K562 (cell line): ENCODE measurements around the gene RREB1. TPM values are rescaled to one million over a fixed set of nuclear protein-coding genes. Genes with fewer than 3 reads are reported as not detected.
A peak's percentile ranks its signal among the peaks of the same experiment; 100 is the strongest.

Experiments
- ATAC-seq: fragments of 200-7000 bp; cut with Tn5 transposase; 3 replicates; pipeline ENCODE4 v1.9.1; 2020; ENCODE audit warnings: moderate library complexity
- BruUV-seq: library from RNA; stranded (reverse); fragments of 400-500 nt; replicated peaks from 2 replicates; lab custom pipeline; 2021; lab: Mats Ljungman, UMichigan
- CTCF ChIA-PET: fragments of 300-600 bp; formaldehyde crosslinking; extraction: SDS; loops from one replicate; lab custom pipeline; 2021; ENCODE audit warnings: low intra/inter-chr PET ratio; lab: Yijun Ruan, JAX
- POLR2A ChIA-PET: fragments of 300-600, 350-650 bp; sonication (Branson Sonifier 250); formaldehyde crosslinking; extraction: SDS; loops from one replicate; lab custom pipeline; 2021; ENCODE audit warnings: antibody characterized with exemption, inconsistent platforms; lab: Yijun Ruan, JAX
- DNase-seq, 4 experiments: peaks; one replicate each; pipeline versions ENCODE4 v3.0.0 to v3.0.0-alpha.2; 2011 to 2018; ENCODE audit warnings: low spot score in 3 of 4, mixed read lengths in 3 of 4; ENCODE audit errors: extremely low read depth in 1 of 4
- FAIRE-seq: peaks from 2 replicates; lab custom pipeline; 2011; peaks lifted over from hg19 to GRCh38; lab: Jason Lieb, UNC
- H2AFZ ChIP-seq: 2 replicates; pipeline ENCODE4 v1.6.0; 2011; ENCODE audit warnings: low read depth, low read length, control low read depth, inconsistent platforms
- H3K27ac ChIP-seq: fragments of 200-600 bp; 3 replicates; pipeline ENCODE4 v1.8.0; 2011; ENCODE audit warnings: low read depth, mild to moderate bottlenecking, control low read depth, inconsistent platforms, low read length, moderate library complexity, mixed read lengths; ENCODE audit errors: extremely low read depth
- H3K27me3 ChIP-seq, 2 experiments: fragments of 300-600 bp in 1 of 2; 2 replicates in 1 of 2; 3 replicates in 1 of 2; pipeline versions ENCODE4 v1.6.0 to v1.8.0; 2011; ENCODE audit warnings: inconsistent platforms in 2 of 2, low read length in 2 of 2, mild to moderate bottlenecking in 1 of 2, mixed read lengths in 1 of 2, moderate library complexity in 1 of 2; ENCODE audit not compliant: control insufficient read depth in 2 of 2, insufficient read depth in 2 of 2
- H3K36me3 ChIP-seq: fragments of 300-600 bp; 3 replicates; pipeline ENCODE4 v1.8.0; 2011; ENCODE audit warnings: mild to moderate bottlenecking, low read length, inconsistent platforms; ENCODE audit not compliant: control insufficient read depth, insufficient read depth
- H3K4me1 ChIP-seq, 2 experiments: fragments of 200-600 bp in 1 of 2; replicated peaks in 1 of 2; 2 replicates in 1 of 2; 3 replicates in 1 of 2; pipeline versions ENCODE4 v1.5.1 to v1.8.0; 2011; ENCODE audit warnings: inconsistent platforms in 2 of 2, low read length in 2 of 2, mild to moderate bottlenecking in 1 of 2, mixed read lengths in 1 of 2, moderate library complexity in 1 of 2; ENCODE audit not compliant: control insufficient read depth in 2 of 2, insufficient read depth in 2 of 2
- H3K4me2 ChIP-seq: 2 replicates; pipeline ENCODE4 v1.6.1; 2011; ENCODE audit warnings: low read length, control low read depth, inconsistent platforms, mixed read lengths; ENCODE audit not compliant: insufficient read depth
- H3K4me3 ChIP-seq: fragments of 200-600 bp; sonication (generic), shearing (Covaris generic); 2 replicates; pipeline ENCODE4 v1.5.1; 2016; ENCODE audit warnings: control low read depth, inconsistent platforms
- H3K79me2 ChIP-seq: fragments of 200-600 bp; 3 replicates; pipeline ENCODE4 v1.8.0; 2011; ENCODE audit warnings: low read length, inconsistent platforms; ENCODE audit not compliant: control insufficient read depth, insufficient read depth
- H3K9ac ChIP-seq, 2 experiments: 2 replicates each; pipeline versions ENCODE4 v1.6.0 to v1.6.1; 2011; ENCODE audit warnings: low read depth in 2 of 2, low read length in 2 of 2, control low read depth in 1 of 2, inconsistent platforms in 1 of 2, mild to moderate bottlenecking in 1 of 2, mixed read lengths in 1 of 2; ENCODE audit not compliant: insufficient read depth in 1 of 2
- H3K9me1 ChIP-seq: one replicate; pipeline ENCODE4 v1.6.0; 2011; ENCODE audit warnings: inconsistent platforms, mild to moderate bottlenecking, low read length, moderate library complexity; ENCODE audit not compliant: control insufficient read depth, insufficient read depth
- H3K9me3 ChIP-seq: replicated peaks from 2 replicates; pipeline ENCODE4 v1.5.1; 2011; ENCODE audit warnings: low read depth, low read length, inconsistent platforms; ENCODE audit not compliant: control insufficient read depth, insufficient read depth
- H4K20me1 ChIP-seq: replicated peaks from 2 replicates; pipeline ENCODE4 v1.6.1; 2011; ENCODE audit warnings: low read length, inconsistent platforms, mixed read lengths; ENCODE audit not compliant: control insufficient read depth, insufficient read depth
- FOXP1 ChIP-seq: sonication (generic); formaldehyde crosslinking; IDR thresholded peaks from 2 replicates; pipeline ENCODE4 v1.8.0; 2022; ENCODE audit warnings: mild to moderate bottlenecking, missing genetic modification reagents
- HES1 ChIP-seq: fragments of 450-650 bp; IDR thresholded peaks from 2 replicates; pipeline ENCODE4 v1.6.1; 2016; ENCODE audit warnings: low read depth, mild to moderate bottlenecking, moderate library complexity
- IRF1 ChIP-seq: sonication (generic); formaldehyde crosslinking; IDR thresholded peaks from 2 replicates; pipeline ENCODE4 v1.8.0; 2022; ENCODE audit warnings: missing genetic modification reagents, mild to moderate bottlenecking, borderline replicate concordance
- JUN ChIP-seq, 2 experiments: sonication (generic) in 1 of 2; formaldehyde crosslinking in 1 of 2; IDR thresholded peaks; 2 replicates each; pipeline versions ENCODE4 v1.6.1 to v1.8.0; 2012 to 2022; ENCODE audit warnings: borderline replicate concordance in 2 of 2, mild to moderate bottlenecking in 2 of 2, improper control_type of control experiment in 1 of 2, low read depth in 1 of 2, low read length in 1 of 2, missing genetic modification reagents in 1 of 2
- NBN ChIP-seq: fragments of 450-650 bp; IDR thresholded peaks from 2 replicates; pipeline ENCODE4 v1.6.1; 2016; ENCODE audit warnings: low read depth, mild to moderate bottlenecking
- NFRKB ChIP-seq: fragments of 450-650 bp; IDR thresholded peaks from 2 replicates; pipeline ENCODE4 v1.6.1; 2016; ENCODE audit warnings: low read depth
- PML ChIP-seq: IDR thresholded peaks from 2 replicates; pipeline ENCODE4 v1.6.1; 2012; ENCODE audit warnings: low read length, inconsistent platforms
- RBM17 ChIP-seq: fragments of 200-400 bp; formaldehyde crosslinking; IDR thresholded peaks from 2 replicates; pipeline ENCODE4 v1.6.1; 2017; ENCODE audit warnings: low read depth, mild to moderate bottlenecking, low read length, borderline replicate concordance
- SNIP1 ChIP-seq: fragments of 450-650 bp; IDR thresholded peaks from 2 replicates; pipeline ENCODE4 v1.7.1; 2017; ENCODE audit warnings: low read depth, mild to moderate bottlenecking
- YY1 ChIP-seq, 3 experiments: IDR thresholded peaks; 2 replicates each; pipeline ENCODE4 v1.6.1; 2011; ENCODE audit warnings: low read length in 2 of 3, mild to moderate bottlenecking in 2 of 3, moderate library complexity in 2 of 3, borderline replicate concordance in 1 of 3, control low read depth in 1 of 3, low read depth in 1 of 3; ENCODE audit not compliant: insufficient read depth in 3 of 3, insufficient replicate concordance in 2 of 3, control insufficient read depth in 1 of 3, insufficient read length in 1 of 3; ENCODE audit errors: extremely low read depth in 1 of 3
- ZNF354B ChIP-seq: fragments of 250-450 bp; sonication (Bioruptor Pico); IDR thresholded peaks from 2 replicates; pipeline ENCODE4 v1.4.0; 2020
- ZNF408 ChIP-seq: fragments of 250-450 bp; sonication (Bioruptor Pico); IDR thresholded peaks from 2 replicates; pipeline ENCODE4 v1.4.0; 2020; ENCODE audit warnings: low read depth, mild to moderate bottlenecking, moderate library complexity
- ZNF445 ChIP-seq: fragments of 250-450 bp; sonication (Bioruptor Pico); IDR thresholded peaks from 2 replicates; pipeline ENCODE4 v1.4.0; 2020; ENCODE audit warnings: low read depth, mild to moderate bottlenecking, moderate library complexity
- ZNF449 ChIP-seq: fragments of 250-450 bp; sonication (Bioruptor Pico); IDR thresholded peaks from 2 replicates; pipeline ENCODE4 v1.8.0; 2022; ENCODE audit warnings: moderate library complexity, mild to moderate bottlenecking, inconsistent platforms
- WGBS: fragments of 100-300 bp; shearing (Covaris generic); methylation state at CpG from one replicate; pipeline ENCODE4 v1.1.6; 2016; ENCODE audit warnings: low coverage, mixed read lengths; ENCODE audit not compliant: insufficient coverage; ENCODE audit errors: missing lambda C conversion rate; 5-methylcytosine and 5-hydroxymethylcytosine counted together
- in situ Hi-C: fragments of 300-500 bp; cut with MboI; formaldehyde crosslinking; loops from 4 replicates; pipeline ENCODE4 v1.15.0; 2018; ENCODE audit warnings: inconsistent platforms, mixed read lengths
- intact Hi-C: fragments of 100-400 bp; cut with micrococcal nuclease; formaldehyde crosslinking; loops from 2 replicates; pipeline ENCODE4 v1.14.2; 2022
- polyA plus RNA-seq, 8 experiments: library from polyadenylated mRNA; depleted of rRNA in 4 of 8; stranded (reverse) in 5 of 8; unstranded in 3 of 8; fragments of >200 nt; fragmentation: Nextera tagmentation in 2 of 8; fragmentation: Illumina TruSeq in 1 of 8; extraction: Ambion mirVana in 2 of 8; extraction: Trizol in 1 of 8; gene quantifications; 2 replicates each; pipeline versions ENCODE4 v1.2.1 to v1.2.3, GENCODE V29; 2011 to 2014; ENCODE audit warnings: inconsistent platforms in 1 of 8, missing spikeins in 1 of 8
- total RNA-seq, 7 experiments: library from RNA; depleted of rRNA in 6 of 7; stranded (reverse); fragments of >200 nt in 6 of 7; fragmentation: Illumina TruSeq in 2 of 7; extraction: Trizol in 2 of 7; gene quantifications; 2 replicates each; pipeline versions ENCODE4 v1.2.1 to v1.2.3, GENCODE V29; 2011 to 2021; ENCODE audit warnings: low replicate concordance in 1 of 7

The RREB1 gene
- total and polyA plus RNA-seq, 9 of the 15 experiments (the other 6 are each of a cell fraction or from before 2014, with no cell fraction given), result 3.3 to 64.2 (median 19.3) TPM

- TF ChIP-seq RBM17 (no peak), SNIP1 (no peak), HES1 (no peak), ZNF354B (CRISPR knock-in tag) (no peak)
These were observed 7.9 kb downstream of the RREB1 start (continued) for GRCh38 chr6:7115543-7116231.

GRCh38 chr6:7119272-7119801, 11.6 kb downstream of the RREB1 start:
- H3K4me3 ChIP-seq, result peak overlapping the region; percentile 2; the same call in 1 of the 2 replicates
- peaks cover 99% of the 10 kb centered on the region for H3K79me2 ChIP-seq
- TF ChIP-seq IRF1 (CRISPR knock-in tag) (no peak), JUN (IDR thresholded peaks at IDR 0.05; ENCODE audit: borderline replicate concordance, low read depth, low read length) (peak; percentile 17; the same call in 1 of the 2 replicates), JUN (CRISPR knock-in tag; IDR thresholded peaks at IDR 0.05; ENCODE audit: borderline replicate concordance) (no peak), PML (no peak; the same call in 1 of the 2 replicates), RBM17 (no peak), ZNF449 (CRISPR knock-in tag) (no peak), ZNF408 (CRISPR knock-in tag) (no peak), NFRKB (peak; percentile 66), ZNF445 (no peak), FOXP1 (CRISPR knock-in tag) (0 out of 2 replicates have a peak, but pooled peaks have one; percentile 45), YY1 (IDR thresholded peaks at IDR 0.05; ENCODE audit: borderline replicate concordance in 1 of 3, control insufficient read depth in 1 of 3, extremely low read depth in 1 of 3, insufficient read depth in 3 of 3, insufficient read length in 1 of 3, insufficient replicate concordance in 2 of 3, low read depth in 1 of 3, low read length in 2 of 3) (peak in 1 of 3 experiments; percentile 53), NBN (peak; percentile 98)

More at GRCh38 chr6:7119272-7119801, 11.6 kb downstream of the RREB1 start:
- under 1% methylated on average over 12 of the region's 12 CpGs for WGBS
- TSS peak; percentile 4 for BruUV-seq
- POLR2A ChIA-PET, result interaction anchor here (0.6 to 5.6 kb wide), 13 partner anchors 9 to 260 kb away, joined by 3 to 34 read pairs (median 5); no protein-coding TSS in a partner anchor
- Histone ChIP-seq H3K9ac (peak overlapping the region; percentile 47; a peak in 3 of 4 replicates), H3K4me2 (peak overlapping the region; percentile 76), H3K4me1 (peaks cover 38 to 45% of the 10 kb centered on the region in 2 experiments), H3K9me1 (no peaks in the 10 kb centered on the region), H2AFZ (peak overlapping the region; percentile 14; the same call in 1 of the 2 replicates), H3K27me3 (no peaks in the 10 kb centered on the region), H3K36me3 (peaks cover 40% of the 10 kb centered on the region), H3K9me3 (no peaks in the 10 kb centered on the region), H3K27ac (peak overlapping the region; percentile 68), H4K20me1 (peaks cover 15% of the 10 kb centered on the region)
- ATAC-seq, result peak; percentile 82
- in situ Hi-C loops, result no loop called here
- CTCF ChIA-PET, result interaction anchor here (0.6 kb wide), 1 partner anchor 424 kb away, joined by 3 read pairs; no protein-coding TSS in a partner anchor
- peak; percentile 60 to 86 (median 72) for DNase-seq
- peak; percentile 88 for FAIRE-seq
- intact Hi-C loops, result loop anchor here (2.0 kb wide), 2 partner anchors 17 to 45 kb away; no protein-coding TSS in a partner anchor
